HG03439 (cell line): Measurements from ENCODE around the gene MDFIC.

Source experiments
- ATAC-seq: cut with Tn5 transposase; IDR thresholded peaks from one replicate; pipeline ENCODE4 v1.9.1; 2021; ENCODE audit warnings: mild to moderate bottlenecking, moderate library complexity; ENCODE audit not compliant: unreplicated experiment

Gene MDFIC

DNA sequence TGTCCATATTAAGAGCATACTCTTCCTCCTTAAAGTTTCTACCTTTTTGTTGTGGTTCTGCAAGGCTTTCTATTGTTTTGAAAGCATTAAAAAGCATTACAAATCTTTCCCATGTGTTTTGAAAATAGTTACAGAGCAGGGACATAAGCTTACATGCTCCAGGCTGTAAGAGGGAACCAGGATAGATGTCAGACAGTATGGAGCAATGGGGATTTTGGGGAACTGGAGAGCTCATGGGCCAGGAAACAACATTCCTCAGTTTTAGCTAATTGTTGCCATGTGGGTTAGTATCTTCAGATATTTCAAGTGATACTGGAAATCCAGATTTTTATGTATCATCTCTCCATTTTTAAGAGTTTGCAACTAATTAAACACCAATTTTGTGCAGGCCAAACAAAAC lies 3.5 kb downstream of the MDFIC start:
- no peak for ATAC-seq

DNA sequence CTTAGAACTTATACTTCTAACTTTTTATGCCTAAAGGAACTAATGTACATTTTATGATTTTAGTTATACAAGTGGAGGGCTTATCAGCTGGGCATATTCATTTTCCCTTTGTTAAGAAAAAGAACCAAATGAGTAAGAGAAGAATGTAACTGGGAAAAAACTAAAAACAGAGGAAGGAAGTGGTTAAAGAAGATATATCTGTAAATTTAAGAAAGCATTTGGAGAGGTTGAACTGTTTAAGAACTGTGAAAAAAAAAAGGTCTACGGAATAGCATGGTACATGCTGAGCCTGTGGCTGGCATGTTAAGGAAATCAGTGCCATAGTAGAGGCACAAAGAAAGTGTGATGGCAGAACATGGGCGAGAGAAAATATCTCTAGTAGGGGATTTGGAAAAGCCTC lies 6.2 kb downstream of the MDFIC start:
- ATAC-seq: no peak

DNA sequence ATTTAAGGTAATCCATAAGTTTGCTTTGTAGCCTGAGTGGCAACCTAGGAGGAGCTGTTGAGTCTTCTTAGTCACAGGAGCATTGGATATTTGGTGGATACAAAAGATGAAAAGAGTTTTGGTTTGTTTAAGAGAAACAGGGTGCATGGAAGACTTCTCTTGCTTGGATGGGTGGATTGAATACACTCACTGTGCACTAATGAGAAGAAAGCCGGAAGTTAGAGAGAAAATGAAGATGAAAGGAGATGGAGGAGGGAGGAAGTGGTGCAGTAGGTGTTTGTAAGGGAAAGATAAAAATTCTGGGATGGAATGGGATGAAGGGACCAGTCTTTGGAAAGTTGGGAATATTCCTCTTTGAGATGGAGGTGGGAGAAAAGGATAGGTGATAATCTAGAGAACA lies 7.7 kb downstream of the MDFIC start:
- no peak for ATAC-seq

DNA sequence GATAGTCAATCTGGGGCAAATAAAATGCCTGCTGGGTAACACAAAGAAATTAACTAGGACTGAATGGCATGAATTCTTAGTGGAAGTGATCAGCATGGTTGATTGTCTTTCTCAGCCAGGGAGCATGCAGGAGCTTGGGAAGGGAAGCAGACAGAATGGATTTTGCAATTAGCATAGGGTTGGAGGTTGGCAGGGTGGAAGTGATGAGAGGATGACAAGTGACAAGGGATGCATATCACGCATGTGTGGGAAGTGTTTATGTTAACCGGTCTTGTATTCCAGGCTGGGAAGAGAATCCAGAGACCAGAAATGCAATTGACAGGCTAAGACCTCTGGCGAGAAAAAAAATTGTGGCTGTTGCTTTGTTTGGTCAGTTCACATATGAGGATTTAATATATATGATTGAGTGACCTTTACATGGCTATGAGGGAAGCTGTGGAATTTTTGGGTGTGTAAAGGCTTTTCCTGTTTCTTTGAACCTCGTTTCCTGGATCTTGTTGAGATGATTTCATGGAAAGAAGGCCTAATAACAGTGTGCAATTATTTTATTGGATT lies 8.3 kb downstream of the MDFIC start:
- no peak for ATAC-seq

DNA sequence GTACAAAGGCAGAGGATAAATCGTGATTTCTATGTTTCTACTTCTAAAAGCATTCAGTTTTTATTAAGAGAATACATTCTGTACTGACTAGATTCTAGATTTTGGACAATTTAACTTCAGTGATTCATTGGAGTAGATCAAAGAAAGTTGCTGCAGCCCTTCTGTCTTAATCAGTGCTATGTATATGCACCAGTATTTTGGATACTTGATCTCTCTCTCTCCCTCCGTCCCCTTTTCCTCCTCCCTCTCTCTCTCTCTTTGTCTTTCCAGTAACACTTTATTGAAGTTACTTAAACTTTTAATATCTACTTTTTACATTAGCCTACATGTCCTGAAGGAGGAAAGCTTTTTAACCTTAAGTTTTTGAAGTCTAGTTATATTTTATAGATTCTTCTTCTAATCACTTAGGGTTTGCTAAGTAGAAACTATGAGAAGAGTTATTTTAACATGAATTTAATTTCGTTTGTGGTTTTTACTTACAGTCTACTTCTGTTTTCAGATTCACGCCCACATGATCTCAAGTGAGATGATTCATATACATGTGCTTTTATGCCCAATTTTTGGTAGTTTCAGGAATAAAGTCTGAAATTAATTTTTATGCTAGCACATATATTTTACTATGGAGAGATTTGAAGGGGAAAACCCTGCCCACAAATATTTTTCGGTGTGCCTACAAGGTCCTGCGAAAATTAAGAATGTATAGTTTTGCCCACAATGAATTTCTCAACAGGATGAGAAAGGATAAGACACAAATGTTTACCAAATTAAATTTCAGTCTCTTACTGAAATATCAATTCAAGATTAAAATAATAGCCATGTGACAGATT lies 9.1 kb downstream of the MDFIC start:
- ATAC-seq: peak; percentile 43

DNA sequence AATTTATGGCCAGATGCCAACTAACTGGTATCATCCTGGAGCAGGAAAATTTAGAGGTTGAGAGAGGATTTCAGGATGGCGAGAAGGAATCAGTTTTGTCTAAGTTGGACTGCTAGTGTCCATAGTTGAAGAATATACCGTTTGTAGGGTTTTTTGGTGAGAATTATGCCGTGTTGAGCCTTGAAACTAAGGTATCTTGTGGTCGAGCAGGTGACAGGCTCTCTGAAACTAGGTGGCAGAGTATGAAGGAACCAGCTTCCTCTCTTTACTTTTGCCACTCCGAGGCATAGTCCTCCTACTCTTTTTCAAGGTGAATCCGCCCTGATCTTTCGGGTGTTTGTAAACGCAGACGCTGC lies 9.7 kb downstream of the MDFIC start:
- peak; percentile 79 for ATAC-seq

DNA sequence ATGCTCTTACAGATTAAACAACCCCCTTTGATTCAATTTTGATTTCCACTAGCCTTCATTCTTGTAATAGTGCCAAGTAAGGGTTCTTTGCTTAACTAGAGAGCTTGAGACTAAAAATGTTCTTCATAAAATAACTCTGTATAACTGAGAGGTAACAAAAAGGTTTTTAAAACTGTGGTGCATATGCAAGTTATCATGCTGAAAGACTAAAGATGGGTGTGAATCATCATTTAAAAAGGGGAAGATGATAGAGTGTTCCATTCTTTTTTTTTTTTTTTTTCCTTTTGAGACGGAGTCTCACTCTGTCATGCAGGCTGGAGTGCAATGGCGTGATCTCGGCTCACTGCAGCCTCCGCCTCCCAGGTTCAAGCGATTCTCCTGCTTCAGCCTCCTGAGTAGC lies 11.1 kb downstream of the MDFIC start:
- no peak for ATAC-seq

DNA sequence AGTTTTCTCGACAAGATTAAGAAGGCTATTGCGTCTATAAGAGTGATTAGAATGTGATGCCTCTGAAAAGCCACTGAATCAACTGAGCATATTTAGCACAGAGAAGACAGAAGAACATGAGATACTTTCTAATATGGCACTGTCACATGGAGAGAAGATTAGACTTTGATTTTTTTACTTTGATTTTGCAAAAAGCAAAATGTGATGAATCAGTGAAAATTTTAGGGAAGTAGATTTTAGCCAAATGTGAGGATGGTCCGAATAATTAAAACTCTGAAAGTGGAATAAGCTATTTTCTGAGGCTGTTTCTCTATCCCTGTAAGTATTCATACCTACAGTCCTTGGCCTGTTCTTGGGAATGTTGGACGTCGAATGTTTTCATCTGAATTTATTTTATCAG lies 11.8 kb downstream of the MDFIC start:
- ATAC-seq: no peak

DNA sequence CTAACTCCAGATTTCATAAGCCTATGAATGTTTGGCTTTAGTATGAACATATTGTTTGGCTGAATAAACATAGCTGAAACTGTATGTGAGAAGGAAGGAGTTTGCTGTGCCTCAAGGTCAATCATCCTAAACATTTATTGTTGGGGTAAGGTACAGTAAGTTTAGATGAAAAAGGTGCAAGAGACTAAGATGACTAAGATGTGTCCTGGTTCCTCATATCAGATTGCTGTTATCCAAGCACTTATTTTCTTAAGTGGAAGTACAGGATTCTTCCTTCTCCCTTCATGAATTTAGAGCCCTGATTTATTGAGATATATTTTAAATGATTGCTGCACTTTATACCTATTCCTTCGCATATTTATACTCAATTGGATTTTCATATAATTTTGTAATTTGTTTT lies 12.2 kb downstream of the MDFIC start:
- no peak for ATAC-seq

DNA sequence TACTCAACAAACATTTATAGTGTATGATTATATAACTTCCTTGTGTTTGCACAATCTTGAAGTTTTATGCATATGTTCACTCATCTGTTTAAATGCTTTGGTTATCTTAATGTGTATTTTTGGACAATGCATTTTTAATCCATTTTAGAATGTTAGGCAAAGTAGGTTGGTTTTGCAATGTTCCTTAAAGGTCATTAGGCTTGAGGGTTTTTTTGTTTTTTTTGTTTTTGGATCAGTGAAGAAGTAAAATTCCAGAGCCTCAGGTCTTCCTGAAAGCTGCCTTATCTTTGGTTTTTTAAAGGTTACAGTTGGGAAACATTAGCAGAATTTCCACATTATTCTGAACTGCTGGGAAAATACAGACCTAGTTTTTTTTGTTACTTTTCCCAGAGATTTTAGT lies 12.8 kb downstream of the MDFIC start:
- ATAC-seq: no peak

DNA sequence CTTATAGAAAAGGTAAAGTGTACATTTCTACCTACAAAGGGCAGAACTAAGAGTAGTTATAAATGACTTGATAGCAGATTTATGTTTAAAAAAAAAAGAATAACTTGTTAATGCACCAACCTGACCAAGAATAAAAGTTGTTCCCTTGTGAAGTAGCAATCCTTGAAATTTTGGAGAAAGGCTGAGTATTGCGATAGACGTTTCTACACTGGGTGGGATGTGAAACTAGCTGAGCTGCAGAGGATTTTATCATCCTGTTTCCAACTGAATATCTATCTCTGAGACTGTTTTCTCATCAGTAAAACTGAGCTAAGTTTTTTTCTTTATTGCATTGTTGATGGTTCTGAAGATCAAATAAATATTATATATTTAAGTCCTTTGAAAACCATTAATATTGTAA lies 14.6 kb downstream of the MDFIC start:
- ATAC-seq: no peak

DNA sequence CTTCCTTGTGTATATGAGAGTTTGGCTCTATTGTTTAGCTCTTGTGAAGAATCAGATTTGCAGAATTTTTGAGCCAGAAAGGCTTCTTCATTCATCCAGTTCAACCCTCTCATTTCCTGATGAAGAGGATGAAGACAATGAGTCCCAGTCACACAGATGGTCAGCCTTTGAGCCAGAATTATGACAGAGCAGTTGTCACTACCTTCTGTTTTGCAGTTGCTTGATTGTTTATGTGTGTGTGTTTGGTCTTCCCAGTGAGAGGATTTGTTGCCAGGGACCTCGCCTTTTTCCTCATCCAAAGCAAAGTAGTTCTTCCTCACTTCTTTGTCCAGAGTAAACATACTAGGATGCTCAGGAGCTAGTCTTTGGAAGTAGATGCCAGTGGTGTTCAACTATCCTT lies 15.6 kb downstream of the MDFIC start:
- ATAC-seq: no peak

DNA sequence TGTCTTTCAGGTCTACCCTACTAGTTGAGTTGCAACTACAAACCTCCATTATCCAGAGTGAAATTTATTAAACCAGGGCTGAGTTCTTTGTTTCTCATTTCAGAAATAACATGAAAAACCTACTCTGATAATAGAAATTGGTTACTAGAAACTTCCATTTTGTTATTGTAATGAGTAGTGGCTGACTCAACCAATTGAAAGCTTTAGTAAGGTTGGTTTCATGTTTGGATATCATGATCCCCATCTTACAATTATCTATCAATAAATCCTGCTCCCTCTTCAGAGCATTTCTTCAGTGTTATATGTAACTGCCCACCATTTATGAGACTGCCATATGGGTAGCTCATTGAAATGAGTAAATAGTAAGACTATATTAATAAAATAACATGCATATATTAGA lies 16.9 kb downstream of the MDFIC start:
- ATAC-seq: no peak

DNA sequence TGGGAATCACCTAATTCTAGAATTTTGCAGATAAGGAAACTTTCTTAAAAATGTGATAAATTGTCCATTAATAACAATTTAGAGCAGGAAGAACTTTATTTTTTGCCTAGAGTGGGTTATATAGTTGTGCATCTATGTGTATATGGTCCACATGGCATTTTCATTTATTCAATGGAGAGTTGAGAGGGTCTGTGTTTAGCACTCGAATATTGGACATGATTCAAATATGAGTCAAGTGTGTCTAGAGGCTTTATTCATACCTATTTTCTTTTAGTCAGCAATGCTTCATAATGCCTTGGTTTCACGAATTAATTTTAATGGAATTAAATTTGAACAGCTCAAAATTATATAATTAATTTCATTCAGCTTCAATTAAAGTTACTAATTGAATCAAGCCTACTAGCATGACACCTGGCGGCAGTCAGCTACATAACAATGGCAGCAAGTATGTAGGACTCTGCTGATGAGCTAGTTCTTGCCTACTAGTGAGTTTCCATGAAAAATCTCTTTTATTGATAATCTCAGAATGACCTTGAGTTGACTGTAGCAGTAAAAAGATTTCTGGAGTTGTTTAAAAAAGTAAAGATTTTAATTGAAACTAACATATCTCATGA lies 17.7 kb downstream of the MDFIC start:
- ATAC-seq: no peak

DNA sequence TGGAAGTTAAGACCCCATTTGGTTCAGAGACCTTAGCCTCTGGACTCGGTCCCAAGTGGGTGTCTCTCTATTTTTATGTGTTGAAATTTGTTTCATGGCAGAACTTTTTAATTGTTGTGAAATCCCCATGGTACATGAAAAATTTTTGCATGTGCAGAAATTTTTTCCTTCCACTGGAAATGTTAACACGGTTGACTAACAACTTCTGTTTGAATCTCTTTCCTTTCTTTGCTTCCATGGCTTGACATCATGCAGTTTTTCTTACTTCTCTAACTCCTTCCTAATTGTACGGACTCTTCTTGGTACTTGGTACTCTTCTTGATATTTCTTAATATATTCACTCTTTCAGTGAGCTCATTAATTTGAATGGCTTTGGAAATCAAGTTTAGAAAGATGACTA lies 18.3 kb downstream of the MDFIC start:
- no peak for ATAC-seq

DNA sequence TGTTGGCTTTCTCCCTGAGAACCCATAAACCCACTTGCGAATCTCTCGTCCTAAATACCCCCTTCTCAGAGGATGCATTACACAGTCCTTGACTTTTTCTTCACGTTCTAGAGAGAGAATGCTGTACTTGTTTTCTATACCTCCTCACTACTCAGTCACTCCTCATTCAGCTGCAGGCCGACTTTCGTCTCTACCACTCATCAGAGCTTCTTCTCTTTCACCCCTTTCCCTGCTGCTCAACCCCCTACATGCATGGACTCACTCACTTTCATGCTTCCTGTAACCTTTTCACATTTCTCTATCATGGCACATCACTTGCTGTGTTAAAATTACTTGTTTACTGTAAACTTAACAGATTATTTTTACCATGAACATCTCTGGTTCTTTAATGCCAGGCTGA lies 19.8 kb downstream of the MDFIC start:
- no peak for ATAC-seq

DNA sequence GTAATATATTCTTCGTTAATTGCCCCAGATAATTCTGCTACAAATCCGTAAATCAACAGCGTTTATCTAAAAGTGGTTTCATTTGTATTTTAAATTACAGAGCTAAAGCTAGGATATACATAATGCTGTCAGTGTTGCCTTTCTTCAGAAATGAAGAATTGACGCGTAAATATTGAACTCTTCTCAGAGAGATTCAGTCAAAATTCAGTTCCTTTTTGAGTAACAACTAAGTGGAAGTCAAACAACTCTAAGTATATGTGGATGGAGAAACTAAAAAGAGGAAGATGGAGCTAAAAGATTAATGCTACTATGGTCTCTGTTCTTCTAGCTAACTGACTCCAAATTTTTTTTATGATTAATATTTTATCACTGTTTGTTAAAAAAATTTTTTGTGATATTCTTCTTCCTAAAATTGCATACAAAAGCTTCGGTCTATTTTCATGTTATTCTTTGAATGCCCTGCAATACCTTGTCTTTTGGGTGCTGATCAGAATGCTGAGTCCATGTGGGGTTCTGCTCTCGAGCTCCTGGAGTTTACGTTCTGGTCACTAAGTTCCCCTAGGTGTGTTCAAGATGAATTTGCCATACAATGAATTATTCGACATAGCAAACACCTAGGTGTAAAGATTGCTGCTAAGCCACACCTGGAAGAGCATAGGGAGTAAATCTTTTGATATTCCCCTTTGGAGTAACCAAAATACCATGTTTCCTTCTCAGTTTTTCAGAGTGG lies 20.7 kb downstream of the MDFIC start:
- ATAC-seq: no peak

DNA sequence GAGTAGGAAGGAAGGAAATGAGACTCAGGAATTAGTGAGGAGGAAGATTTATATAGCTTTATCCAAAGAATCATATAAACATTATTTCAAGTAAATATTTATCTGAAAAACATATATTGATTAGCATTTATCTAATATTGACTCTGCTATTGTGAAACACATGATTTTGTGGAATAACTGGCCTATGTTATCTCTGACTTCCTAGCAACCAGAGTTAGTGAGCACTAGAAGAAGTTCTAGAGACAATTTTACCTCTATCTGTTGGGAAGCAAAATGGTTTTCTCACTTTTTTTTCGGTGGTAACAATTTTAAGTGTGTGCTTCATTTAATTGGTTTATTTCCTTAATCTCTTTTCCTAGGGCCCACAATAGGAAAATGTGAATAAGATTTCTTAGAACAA lies 21.6 kb downstream of the MDFIC start:
- ATAC-seq: no peak

DNA sequence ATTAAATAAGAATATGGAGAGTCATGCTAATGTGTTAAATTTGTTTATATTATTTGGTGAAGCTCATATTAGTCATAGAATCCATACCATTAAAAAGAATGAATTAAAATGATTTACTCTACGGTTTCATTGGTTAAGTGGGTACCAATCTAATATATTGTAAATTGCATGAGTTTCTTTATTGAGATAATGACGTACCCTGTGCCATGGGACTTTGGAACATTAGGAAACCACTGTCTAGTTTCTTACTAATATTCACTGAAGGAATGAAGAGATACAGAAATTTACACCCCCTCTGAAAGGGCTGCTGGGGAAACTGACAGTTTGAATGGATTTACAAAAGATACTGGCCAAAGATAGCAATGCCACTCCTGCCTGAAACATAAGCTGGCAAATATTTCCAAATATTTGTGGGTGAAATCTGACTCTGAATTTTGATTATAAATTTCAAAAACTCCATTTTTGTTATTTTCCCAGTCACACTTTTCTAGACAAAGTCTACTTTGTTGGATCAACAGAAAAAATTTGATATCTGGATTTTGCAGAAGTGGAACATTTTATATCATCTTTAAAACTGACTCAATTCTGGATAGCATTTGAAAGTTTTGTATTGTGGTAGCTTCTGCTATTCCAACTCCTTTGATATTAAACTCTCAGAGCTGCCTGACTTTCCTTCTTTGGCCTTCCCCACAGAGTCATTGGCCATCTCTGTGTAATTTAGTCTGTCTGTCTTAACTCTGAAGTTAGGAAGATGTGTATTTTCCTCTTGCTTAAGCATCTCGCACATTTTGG lies 22.3 kb downstream of the MDFIC start:
- ATAC-seq: no peak

DNA sequence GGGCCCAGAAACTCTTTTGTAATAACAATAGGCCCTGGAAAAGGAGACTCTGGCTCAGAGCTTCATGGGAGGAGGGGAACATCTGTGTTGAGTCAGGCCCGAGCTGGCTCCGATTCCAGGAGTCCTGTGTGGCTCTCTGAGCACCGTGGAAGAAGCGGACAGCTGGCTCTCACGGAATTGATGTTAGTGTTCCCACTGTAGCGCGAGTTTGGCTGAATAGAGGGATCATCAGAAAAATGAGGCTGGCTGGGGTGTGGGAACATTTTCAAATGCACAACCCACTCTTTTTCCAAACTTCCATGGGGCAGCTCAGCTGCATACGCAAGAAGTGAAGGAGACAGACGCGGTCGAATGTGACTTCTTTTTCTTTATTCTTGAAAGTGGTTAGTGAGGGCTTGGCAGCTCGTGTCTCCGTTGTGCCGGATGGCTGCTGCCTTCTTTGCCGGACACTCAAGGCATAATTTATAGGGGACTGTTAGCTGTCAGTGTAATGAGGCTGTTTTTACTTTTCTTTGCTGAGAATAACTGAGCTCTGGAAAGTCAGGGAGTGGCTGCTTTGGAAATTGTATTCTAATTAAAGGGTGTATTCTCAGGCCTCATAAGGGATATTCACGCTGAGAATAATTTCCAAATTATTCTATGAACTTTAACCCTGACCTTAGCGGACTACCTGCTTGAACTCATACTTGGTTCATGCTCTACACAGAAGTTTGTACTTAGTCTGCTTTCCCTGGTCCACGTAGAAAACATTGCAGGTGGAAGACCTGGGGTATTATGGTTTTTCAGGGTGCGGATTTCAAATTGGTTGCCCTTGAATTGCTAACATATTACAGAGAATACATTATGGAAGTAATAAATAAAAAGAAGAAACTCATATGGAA lies 23.1 kb downstream of the MDFIC start:
- ATAC-seq: no peak
